Activated CD8-positive, alpha-beta T cell treated with anti-CD3 and anti-CD28 coated beads for 36 hours (primary cell): ENCODE data around the gene PARP12. TPM values are rescaled to one million over a fixed set of nuclear protein-coding genes. Genes with fewer than 3 reads are reported as not detected.

Source experiments
- ATAC-seq: fragments of 200-7000 bp; cut with Tn5 transposase; one replicate; pipeline ENCODE4 v1.10.0; 2021; ENCODE audit warnings: mild to moderate bottlenecking, moderate library complexity
- CTCF ChIA-PET: fragments of 350-600 bp; sonication (Branson Sonifier 250); formaldehyde crosslinking; loops from one replicate; lab custom pipeline; 2021; ENCODE audit warnings: antibody characterized with exemption; lab: Charles Lee
- POLR2A ChIA-PET: fragments of 350-600 bp; sonication (Branson Sonifier 250); formaldehyde crosslinking; loops from one replicate; lab custom pipeline; 2021; ENCODE audit warnings: antibody characterized with exemption; lab: Charles Lee
- DNase-seq: peaks from one replicate; pipeline ENCODE4 v3.0.0-alpha.2; 2020
- H3K27ac Mint-ChIP-seq: one replicate; pipeline ENCODE4 v1.8.0; 2021; ENCODE audit warnings: mild to moderate bottlenecking, mixed read lengths
- H3K27me3 Mint-ChIP-seq: one replicate; pipeline ENCODE4 v1.8.0; 2021; ENCODE audit warnings: mixed read lengths
- H3K36me3 Mint-ChIP-seq: one replicate; pipeline ENCODE4 v1.8.0; 2021; ENCODE audit warnings: low read depth, mixed read lengths
- H3K4me1 Mint-ChIP-seq: one replicate; pipeline ENCODE4 v1.8.0; 2021; ENCODE audit warnings: low read depth, mixed read lengths
- H3K4me3 Mint-ChIP-seq: one replicate; pipeline ENCODE4 v1.8.0; 2021; ENCODE audit warnings: mild to moderate bottlenecking, moderate library complexity, mixed read lengths
- H3K9me3 Mint-ChIP-seq: one replicate; pipeline ENCODE4 v1.8.0; 2021; ENCODE audit warnings: mixed read lengths
- intact Hi-C: fragments of 100-400 bp; cut with micrococcal nuclease; formaldehyde crosslinking; loops from one replicate; pipeline ENCODE4 v1.10.0; 2022
- total RNA-seq, 2 experiments: library from RNA; stranded (reverse); gene quantifications; one replicate each; pipeline ENCODE4 v1.2.3, GENCODE V29; 2021
- TF ChIP-seq, protein P1 (sequence below): fragments of 200-600 bp; IDR thresholded peaks from one replicate; pipeline ENCODE4 v1.8.0; 2022; ENCODE audit warnings: antibody characterized with exemption, mild to moderate bottlenecking

The PARP12 gene
- total RNA-seq, 2 experiments from 2014 or later: 29.5 to 29.9 TPM

DNA sequence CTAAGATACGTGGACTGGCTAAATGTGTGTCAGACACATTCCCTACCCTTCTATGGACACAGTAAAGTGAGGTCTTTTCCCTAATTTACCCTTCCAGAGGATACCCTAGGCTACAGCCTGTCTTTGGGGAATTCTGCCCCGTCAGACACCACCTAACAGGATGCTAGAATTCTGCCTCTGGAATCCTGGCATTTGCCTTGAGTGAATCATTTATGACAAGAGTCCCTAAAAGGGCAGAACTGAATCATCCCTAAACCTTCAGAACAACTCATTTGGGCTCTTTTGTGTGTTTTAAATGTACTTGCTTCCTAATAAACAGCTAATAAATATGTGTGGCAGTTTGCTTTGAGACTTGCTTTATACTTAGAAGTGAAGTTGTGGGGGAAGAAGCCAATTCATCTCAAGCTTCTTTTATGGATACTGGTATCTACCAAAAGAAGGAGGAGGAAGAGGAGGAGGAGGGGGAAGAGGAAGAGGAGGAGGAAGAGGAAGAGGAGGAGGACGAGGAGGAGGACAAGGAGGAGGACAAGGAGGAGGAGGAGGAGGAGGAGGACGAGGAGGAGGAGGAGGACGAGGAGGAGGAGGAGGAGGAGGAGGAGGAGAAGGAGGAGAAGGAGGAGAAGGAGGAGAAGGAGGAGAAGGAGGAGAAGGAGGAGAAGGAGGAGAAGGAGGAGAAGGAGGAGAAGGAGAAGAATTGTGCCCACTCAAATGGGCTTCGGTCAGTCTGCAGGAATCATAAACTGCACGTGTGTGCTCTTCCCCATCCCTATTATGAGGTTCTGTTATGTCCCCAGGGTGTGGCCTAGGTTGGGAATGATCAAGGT, 27.1 kb downstream of the PARP12 start:
- H3K4me3 Mint-ChIP-seq: no peak overlapping the region
- no peak overlapping the region for H3K27ac Mint-ChIP-seq

DNA sequence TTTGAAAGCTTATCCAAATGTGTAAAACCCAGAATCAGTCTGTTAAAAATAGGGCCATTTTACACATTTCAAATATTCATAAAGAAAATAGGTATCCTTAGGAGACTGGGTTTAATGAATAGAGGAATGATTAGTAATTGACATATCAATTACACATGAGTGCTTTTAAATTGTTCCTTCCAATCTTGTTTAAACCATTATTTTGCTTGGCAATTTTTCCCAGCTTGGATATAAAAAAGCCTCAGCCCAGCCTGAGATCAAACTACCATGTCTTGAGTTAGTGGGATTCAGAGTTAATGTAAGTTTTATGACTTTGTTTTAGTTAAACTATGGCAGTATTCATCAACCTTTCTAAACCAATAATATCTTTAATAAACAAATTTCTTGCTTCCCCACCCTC, 28.3 kb downstream of the PARP12 start:
- no peaks in the 10 kb centered on the region for H3K9me3 Mint-ChIP-seq
- TF ChIP-seq, protein P1, sequence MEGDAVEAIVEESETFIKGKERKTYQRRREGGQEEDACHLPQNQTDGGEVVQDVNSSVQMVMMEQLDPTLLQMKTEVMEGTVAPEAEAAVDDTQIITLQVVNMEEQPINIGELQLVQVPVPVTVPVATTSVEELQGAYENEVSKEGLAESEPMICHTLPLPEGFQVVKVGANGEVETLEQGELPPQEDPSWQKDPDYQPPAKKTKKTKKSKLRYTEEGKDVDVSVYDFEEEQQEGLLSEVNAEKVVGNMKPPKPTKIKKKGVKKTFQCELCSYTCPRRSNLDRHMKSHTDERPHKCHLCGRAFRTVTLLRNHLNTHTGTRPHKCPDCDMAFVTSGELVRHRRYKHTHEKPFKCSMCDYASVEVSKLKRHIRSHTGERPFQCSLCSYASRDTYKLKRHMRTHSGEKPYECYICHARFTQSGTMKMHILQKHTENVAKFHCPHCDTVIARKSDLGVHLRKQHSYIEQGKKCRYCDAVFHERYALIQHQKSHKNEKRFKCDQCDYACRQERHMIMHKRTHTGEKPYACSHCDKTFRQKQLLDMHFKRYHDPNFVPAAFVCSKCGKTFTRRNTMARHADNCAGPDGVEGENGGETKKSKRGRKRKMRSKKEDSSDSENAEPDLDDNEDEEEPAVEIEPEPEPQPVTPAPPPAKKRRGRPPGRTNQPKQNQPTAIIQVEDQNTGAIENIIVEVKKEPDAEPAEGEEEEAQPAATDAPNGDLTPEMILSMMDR: no peak
- peaks cover 32% of the 10 kb centered on the region for H3K4me1 Mint-ChIP-seq
- POLR2A ChIA-PET: no interaction called here
- CTCF ChIA-PET: no interaction called here
- ATAC-seq: no peak
- no peak for DNase-seq
- H3K27me3 Mint-ChIP-seq: no peaks in the 10 kb centered on the region
- peaks cover 19% of the 10 kb centered on the region for H3K36me3 Mint-ChIP-seq
- H3K4me3 Mint-ChIP-seq: no peak overlapping the region
- H3K27ac Mint-ChIP-seq: no peak overlapping the region
- intact Hi-C loops: no loop called here

More for the DNA sequence above, 27.1 kb downstream of the PARP12 start:
- intact Hi-C loops: no loop called here
- CTCF ChIA-PET: no interaction called here
- Mint-ChIP-seq H3K9me3 (no peaks in the 10 kb centered on the region), H3K36me3 (peaks cover 24% of the 10 kb centered on the region), H3K27me3 (no peaks in the 10 kb centered on the region), H3K4me1 (peaks cover 36% of the 10 kb centered on the region)
- DNase-seq (no peak), ATAC-seq (no peak)
- POLR2A ChIA-PET: interaction anchor here (0.5 to 0.7 kb wide), 3 partner anchors 33 to 592 kb away, joined by 3 read pairs; no protein-coding TSS in a partner anchor
- TF ChIP-seq, protein P1: no peak

DNA sequence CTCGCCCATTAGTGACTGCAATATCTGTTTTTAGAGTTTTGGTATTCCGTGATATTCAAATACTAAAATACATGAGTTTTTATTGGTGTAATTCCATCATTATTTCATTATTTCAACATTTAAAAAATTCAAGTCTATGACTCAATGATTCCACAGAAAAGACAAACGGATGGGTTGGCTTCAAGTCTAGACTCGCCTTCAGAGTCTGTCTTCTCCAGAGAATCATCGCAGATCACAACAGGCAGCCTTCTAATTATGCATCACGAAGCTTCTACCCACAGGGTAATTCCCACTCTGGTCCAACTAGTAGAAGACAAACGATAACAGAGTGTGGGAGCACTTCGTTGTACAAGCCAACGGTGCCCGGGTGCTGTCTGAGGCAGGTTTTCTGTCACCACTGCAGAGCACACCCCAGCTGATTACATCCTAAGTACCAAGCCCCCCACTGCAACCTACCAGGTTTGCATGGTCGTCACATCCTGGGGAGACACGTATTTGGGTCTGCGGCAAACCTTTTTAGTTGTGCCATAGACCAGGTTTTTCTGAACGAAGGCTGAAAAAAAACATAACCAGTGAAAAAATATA, 28.9 kb downstream of the PARP12 start:
- Mint-ChIP-seq H3K27me3 (no peaks in the 10 kb centered on the region), H3K27ac (no peak overlapping the region), H3K9me3 (no peaks in the 10 kb centered on the region), H3K4me1 (peaks cover 27% of the 10 kb centered on the region), H3K4me3 (no peak overlapping the region), H3K36me3 (peaks cover 19% of the 10 kb centered on the region)
- ATAC-seq (no peak), DNase-seq (no peak)
- ChIA-PET CTCF (no interaction called here), POLR2A (no interaction called here)
- intact Hi-C loops: no loop called here
- TF ChIP-seq, protein P1: no peak

DNA sequence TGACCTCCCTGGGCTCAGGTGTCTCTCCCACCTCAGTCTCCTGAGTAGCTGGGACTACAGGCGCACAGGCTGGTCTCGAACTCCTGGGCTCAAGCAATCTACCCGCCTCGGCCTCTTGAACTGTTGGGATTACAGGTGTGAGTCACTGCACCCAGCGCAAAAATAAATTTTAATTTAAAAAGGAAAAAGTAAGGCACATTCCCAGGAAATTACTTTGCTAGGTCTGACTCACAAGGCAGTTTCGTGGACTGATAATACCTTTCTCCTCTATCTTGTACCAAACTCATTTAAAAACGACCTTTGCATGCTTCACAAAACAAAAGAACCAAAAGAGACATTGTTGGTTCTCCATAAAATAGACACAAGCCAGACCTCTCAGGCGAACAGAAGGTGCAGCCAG, 29.7 kb downstream of the PARP12 start:
- H3K4me3 Mint-ChIP-seq: no peak overlapping the region
- POLR2A ChIA-PET: no interaction called here
- CTCF ChIA-PET: no interaction called here
- H3K9me3 Mint-ChIP-seq: no peaks in the 10 kb centered on the region
- peaks cover 27% of the 10 kb centered on the region for H3K4me1 Mint-ChIP-seq
- H3K27me3 Mint-ChIP-seq: no peaks in the 10 kb centered on the region
- H3K27ac Mint-ChIP-seq: no peak overlapping the region
- intact Hi-C loops: no loop called here
- ATAC-seq (no peak), DNase-seq (no peak)
- peaks cover 19% of the 10 kb centered on the region for H3K36me3 Mint-ChIP-seq
- TF ChIP-seq, protein P1: no peak

DNA sequence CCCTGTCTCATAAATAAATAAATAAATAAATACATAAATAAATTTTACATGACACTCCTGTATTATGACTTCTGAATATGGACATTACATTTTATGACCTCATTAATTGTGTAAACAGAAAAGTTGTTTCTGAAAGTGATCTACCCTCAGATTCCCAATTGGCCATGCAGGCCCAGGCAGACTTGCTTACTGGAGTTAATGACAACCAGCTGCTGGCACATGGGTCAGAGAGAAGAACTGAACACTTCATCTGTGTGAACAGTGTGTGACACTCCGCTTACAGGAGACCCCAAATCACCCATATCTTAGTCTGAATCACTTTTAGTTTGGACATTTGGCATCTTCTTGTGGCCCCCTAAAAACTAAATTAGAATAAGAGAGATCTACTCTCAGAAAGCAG, 31.4 kb downstream of the PARP12 start:
- Mint-ChIP-seq H3K27me3 (no peaks in the 10 kb centered on the region), H3K9me3 (no peaks in the 10 kb centered on the region), H3K4me1 (peaks cover 20% of the 10 kb centered on the region), H3K27ac (no peak overlapping the region), H3K36me3 (peaks cover 11% of the 10 kb centered on the region), H3K4me3 (no peak overlapping the region)
- ATAC-seq (no peak), DNase-seq (no peak)
- TF ChIP-seq, protein P1: no peak
- CTCF ChIA-PET: no interaction called here
- intact Hi-C loops: no loop called here
- POLR2A ChIA-PET: no interaction called here
